K562 treated with DMSO at 1 percent for 48 hours (cell line): Measurements from ENCODE around the gene ARL6IP4. TPM values are rescaled to one million over a fixed set of nuclear protein-coding genes. Genes with fewer than 3 reads are reported as not detected.

Experiments
- total RNA-seq: library from RNA; unstranded; fragments of 300-600 nt; gene quantifications from 2 replicates; pipeline ENCODE4 v1.2.3, GENCODE V29; 2022; ENCODE audit warnings: low replicate concordance; ENCODE audit errors: extremely low read depth

The ARL6IP4 gene
- total RNA-seq = 481 TPM in 1 of 2 replicates, not detected in the other

DNA sequence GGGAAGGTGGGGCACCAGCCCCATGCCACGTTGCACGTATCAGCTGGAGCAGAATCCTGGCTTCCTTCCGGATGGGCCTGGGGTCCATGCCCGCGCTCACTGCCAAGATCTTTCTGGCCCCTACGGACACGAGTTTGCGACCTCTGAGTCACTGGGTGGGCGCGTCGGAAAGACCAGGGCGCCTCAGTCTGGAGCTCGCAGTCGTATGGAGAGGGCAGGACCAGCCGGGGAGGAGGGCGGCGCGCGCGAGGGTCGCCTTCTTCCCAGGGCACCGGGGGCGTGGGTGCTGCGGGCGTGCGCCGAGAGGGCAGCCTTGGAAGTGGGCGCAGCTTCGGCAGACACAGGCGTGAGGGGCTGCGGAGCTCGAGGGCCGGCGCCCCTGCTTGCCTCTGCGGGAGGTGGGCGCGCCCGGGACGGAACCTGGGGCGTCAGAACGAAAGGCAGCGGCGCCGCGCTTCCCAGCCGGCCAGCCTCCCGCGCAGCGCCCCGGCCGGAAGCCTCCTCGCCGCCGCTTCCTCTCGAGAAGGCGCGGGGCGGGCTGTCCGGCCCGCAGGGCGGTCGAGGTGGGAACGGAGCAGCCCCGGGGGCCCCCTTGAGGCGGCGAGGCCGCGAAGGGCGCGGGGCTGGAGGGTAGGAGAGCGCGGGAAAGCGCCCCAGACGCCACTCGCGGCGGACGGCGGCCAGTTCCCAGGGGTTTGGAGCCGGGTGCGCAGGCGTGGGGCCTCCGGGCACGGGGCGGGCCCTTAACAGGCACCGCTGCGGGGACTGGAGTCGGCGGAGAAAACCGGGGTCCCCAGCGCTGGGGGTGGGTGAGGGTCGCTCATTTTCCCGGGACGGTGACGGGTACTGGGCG is at the start of gene ARL6IP4:
Gene ARL6IP4, plus strand, starts transcription at position 499 of the 853 bp plus-strand sequence. CDS start 459 bp downstream, outside the sequence.

DNA sequence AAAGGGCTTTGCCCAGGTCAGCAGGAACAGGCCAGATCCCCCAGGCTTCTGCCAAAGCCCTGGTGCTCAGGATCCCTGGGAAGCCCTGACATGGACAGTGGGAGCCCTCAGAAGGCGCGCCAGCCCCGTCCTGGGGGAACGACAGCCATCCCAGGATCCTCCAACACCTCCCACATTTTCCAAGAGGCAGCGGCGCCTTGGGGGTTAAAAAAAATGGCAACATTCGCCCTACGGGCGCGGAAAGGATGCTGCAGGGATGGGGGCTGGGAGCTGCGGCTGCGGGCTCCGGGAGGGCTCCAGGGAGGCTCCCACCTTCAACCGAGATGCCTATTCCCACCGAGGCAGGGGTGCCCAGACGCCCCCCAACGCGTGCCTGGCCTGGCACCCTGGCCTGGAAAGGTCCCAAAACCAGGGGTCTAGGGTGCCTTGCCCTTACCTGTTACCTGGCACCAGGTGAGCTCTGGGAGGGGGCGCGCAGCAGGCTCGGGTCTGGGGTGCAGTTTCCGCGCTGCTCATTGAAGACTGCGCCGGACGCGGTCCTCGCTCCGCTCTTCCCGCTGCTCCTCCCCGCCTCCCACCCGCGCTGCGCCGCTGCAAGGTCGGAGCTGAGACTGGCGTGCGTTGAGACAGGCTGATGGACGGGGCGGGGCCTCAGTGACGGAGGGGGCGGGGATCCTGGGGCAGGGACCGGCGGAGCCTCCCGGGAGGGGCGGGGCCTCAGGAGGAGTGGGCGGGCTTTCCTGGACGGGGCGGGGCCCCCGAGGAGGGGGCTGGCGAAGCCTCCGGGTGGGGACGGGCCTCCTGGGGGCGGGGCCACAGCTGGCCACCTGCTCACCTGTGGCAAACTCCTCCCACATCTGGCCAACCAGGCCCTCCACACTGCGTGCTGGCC is 14.4 kb upstream of the ARL6IP4 start, which contains the start of gene ABCB9:
Gene ABCB9, minus strand, starts transcription at position 613 of the 892 bp plus-strand sequence. CDS start 6,228 bp downstream, outside the sequence.

DNA sequence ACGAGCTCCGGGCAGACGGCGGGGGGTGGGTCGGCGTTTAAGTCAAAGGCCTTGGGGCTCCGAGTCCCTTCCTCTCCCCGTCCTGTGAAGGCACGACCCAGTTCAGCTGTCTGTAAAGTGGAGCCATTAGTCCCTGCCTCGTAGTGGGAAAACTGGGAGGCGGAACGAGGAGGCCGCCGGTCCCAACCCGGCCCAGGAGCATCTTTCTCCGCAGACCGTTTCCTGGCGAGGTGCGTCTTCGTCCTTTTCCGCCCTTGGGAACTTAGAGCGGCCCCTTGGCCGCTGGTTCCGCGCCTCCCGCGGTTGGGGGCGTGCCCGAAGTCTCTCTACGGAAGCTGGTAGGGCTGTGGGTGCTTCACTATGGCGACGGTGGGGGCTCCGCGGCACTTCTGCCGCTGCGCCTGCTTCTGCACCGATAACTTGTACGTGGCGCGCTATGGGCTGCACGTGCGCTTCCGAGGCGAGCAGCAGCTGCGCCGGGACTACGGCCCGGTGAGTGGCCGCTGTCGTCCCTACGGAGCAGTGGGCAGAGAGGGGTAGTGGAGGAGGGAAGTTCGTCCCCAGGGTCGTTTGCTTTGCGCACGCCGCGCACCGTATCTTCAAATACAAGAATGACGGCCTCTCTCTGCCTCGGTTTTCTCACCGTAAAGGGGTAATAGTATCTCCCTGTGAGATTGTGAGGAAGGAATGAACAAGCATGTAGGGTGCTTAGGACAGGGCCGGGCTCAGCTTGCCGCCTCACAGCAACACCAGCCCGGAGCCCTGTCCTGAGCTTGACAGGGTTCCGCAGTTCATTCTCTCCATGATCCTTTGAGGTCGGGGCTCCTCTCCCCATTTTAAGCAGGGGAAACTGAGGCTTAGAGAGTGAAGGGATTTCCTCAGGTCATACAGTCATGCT is 5.3 kb upstream of the ARL6IP4 start, which contains the start of gene OGFOD2:
Gene OGFOD2, plus strand, starts transcription at position 353 of the 898 bp plus-strand sequence. Its CDS starts 8 bp downstream, at position 361.

Other genes starting within 250 kb of the ARL6IP4 start
- gene HCAR1, start 249.8 kb upstream of the ARL6IP4 start, total RNA-seq = not detected in 2 replicates
- not detected in 2 replicates for gene DENR, start 227.9 kb upstream of the ARL6IP4 start, total RNA-seq
- gene CCDC62, start 206.1 kb upstream of the ARL6IP4 start, total RNA-seq = not detected in 2 replicates
- gene HIP1R, start 145.2 kb upstream of the ARL6IP4 start, total RNA-seq = not detected in 2 replicates
- gene VPS37B, start 84.6 kb upstream of the ARL6IP4 start, total RNA-seq = not detected in 2 replicates
- gene ABCB9, start 14.2 kb upstream of the ARL6IP4 start, total RNA-seq = not detected in 2 replicates
- gene OGFOD2, start 5.4 kb upstream of the ARL6IP4 start, total RNA-seq = not detected in 2 replicates
- not detected in 2 replicates for gene PITPNM2, start 170.4 kb downstream of the ARL6IP4 start, total RNA-seq